ENCODE results near the gene CHST13.

Gene CHST13

DNA sequence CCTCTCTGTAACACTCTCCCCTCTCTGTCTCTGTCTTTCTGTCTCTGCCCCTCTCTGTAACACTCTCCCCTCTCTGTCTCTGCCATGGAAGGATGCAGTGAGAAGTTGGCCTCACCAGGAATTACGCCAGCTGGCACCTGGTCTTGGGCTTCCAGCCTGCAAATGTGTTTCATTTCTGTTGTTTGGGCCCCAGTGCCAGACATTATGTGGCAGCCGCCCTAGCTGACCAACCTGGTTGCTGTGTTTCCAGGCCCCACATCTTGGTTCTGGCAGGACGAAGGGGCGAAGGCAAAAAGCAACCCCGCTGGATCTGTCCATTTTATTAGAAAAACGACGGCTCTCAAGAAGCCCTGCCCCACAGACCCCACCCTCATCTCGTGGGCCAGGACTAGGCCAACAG, 43.1 kb upstream of the CHST13 start:
- TF ChIP-seq RAD21 (IDR thresholded peaks at IDR 0.05; ENCODE audit: low read depth) (no peak), EGR1 (IDR thresholded peaks at IDR 0.05) (no peak), TAF1 (IDR thresholded peaks at IDR 0.05; ENCODE audit: low read depth) (no peak), YY1 (IDR thresholded peaks at IDR 0.05; ENCODE audit: low read depth) (no peak), TEAD4 (IDR thresholded peaks at IDR 0.05) (no peak)
- TF ChIP-seq, protein P1, sequence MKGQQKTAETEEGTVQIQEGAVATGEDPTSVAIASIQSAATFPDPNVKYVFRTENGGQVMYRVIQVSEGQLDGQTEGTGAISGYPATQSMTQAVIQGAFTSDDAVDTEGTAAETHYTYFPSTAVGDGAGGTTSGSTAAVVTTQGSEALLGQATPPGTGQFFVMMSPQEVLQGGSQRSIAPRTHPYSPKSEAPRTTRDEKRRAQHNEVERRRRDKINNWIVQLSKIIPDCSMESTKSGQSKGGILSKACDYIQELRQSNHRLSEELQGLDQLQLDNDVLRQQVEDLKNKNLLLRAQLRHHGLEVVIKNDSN (IDR thresholded peaks at IDR 0.05), result no peak
- TF ChIP-seq, protein P2, sequence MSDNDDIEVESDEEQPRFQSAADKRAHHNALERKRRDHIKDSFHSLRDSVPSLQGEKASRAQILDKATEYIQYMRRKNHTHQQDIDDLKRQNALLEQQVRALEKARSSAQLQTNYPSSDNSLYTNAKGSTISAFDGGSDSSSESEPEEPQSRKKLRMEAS (IDR thresholded peaks at IDR 0.05), result no peak

DNA sequence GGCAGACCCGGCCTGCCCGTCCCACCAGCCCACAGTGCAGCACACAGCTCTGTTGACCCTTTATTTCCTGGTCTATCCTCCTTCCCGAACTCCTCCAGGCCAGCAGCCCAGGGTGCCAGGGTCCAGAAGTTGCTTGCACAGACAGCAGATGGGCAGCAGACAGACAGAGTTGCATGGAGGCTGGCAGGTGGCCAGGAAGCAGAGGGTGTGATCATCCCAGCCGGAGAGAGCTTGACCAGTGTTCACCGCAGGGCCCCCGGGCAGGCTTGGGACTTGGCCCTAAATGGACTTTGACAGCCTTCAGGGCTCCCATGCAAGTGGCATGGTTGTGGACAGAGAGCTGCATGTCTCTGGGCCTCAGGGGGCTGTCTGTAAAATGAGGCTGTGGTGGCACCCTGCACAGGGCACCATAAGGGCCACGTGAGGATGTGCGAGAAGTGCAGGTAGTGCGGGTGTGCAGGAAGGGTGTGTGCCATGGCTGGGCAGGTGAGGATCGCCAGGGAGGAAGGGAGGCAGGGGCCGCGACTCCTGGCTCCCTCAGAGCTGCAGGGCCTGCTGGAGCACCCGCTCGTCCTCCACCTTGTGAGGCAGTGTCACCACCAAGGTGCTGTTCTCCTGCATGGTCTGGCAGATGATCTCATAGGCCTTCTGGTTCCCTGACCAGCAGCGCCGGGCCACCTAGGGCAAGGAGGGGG, 42.0 kb upstream of the CHST13 start:
- TF ChIP-seq EGR1 (IDR thresholded peaks at IDR 0.05) (no peak), TAF1 (IDR thresholded peaks at IDR 0.05; ENCODE audit: low read depth) (no peak), ZBTB7A (IDR thresholded peaks at IDR 0.05; ENCODE audit: low read depth) (no peak), TCF12 (IDR thresholded peaks at IDR 0.05; ENCODE audit: low read depth) (no peak), YY1 (IDR thresholded peaks at IDR 0.05; ENCODE audit: low read depth) (no peak), CEBPB (IDR thresholded peaks at IDR 0.05) (no peak), NFIC (IDR thresholded peaks at IDR 0.05) (no peak), FOXM1 (IDR thresholded peaks at IDR 0.05; ENCODE audit: borderline replicate concordance, low read depth) (no peak), EP300 (IDR thresholded peaks at IDR 0.05; ENCODE audit: borderline replicate concordance) (no peak)
- TF ChIP-seq, protein P1 (IDR thresholded peaks at IDR 0.05), result no peak
- TF ChIP-seq, protein P2 (IDR thresholded peaks at IDR 0.05), result no peak

DNA sequence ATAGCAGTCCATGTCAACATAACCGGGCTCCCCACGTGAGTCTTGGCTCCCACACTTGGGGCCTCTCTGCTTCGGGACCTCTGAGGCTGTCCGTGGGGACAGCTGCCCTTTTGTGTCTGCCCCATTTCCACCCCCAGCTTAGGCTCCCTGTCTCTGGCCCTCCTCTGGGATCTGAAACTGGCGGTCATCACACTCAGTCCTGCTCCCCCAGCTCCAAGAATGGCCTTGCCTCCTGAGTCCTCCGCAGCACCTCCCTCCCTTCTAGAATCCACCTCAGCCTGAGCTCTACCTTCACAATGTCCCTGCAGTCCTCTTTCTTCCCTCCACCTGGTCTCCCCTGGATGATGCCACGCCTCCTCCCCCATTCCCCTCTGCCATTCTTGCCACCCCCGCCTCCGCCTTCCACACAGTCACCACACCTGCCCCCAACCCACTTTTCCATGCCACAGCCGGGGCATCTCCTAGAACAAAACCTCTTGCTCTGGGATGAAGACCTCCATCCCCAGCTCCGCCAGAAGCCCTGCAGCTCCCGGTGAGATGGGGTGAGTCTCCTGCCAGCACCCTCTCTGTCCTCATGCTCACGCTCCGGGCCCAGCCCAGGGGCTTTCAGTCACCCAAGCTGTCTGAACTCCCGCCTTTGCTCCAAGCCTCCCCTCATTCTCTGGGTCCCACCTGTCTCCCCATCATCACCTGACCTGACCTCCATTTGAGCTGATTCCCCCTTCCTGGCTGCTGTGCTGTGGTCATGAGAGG, 41.3 kb upstream of the CHST13 start:
- TF ChIP-seq NFIC (IDR thresholded peaks at IDR 0.05) (no peak), RAD21 (IDR thresholded peaks at IDR 0.05; ENCODE audit: low read depth) (no peak), YY1 (IDR thresholded peaks at IDR 0.05; ENCODE audit: low read depth) (no peak), ZBTB7A (IDR thresholded peaks at IDR 0.05; ENCODE audit: low read depth) (no peak), TCF12 (IDR thresholded peaks at IDR 0.05; ENCODE audit: low read depth) (no peak), EP300 (IDR thresholded peaks at IDR 0.05; ENCODE audit: borderline replicate concordance) (no peak)
- TF ChIP-seq, protein P1 (IDR thresholded peaks at IDR 0.05), result no peak

DNA sequence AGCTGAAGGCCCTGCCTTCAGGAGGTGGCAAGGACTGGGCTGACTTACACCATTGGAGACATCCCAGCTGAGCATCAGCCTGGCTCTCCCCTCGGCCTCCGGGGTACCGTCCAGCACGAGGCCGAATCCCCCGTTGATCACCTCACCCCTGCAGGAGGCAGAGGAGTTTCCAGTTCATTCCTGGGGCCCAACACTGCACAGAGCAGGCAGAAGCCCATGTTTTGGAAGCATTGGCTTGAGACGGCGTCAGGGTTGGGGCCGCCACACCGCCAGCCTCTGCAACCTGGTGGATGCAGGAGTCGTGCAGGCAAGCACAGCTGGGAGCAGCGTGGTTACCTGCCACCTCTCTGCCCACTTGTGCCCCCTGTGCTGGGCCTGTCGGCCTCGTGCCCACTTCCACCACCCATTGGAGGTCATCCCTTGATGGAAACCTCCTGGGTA, 40.6 kb upstream of the CHST13 start:
- no peak for TF ChIP-seq ZBTB7A (IDR thresholded peaks at IDR 0.05; ENCODE audit: low read depth)
- TF ChIP-seq, protein P2 (IDR thresholded peaks at IDR 0.05), result no peak
- no peak for TF ChIP-seq CEBPB (IDR thresholded peaks at IDR 0.05)

DNA sequence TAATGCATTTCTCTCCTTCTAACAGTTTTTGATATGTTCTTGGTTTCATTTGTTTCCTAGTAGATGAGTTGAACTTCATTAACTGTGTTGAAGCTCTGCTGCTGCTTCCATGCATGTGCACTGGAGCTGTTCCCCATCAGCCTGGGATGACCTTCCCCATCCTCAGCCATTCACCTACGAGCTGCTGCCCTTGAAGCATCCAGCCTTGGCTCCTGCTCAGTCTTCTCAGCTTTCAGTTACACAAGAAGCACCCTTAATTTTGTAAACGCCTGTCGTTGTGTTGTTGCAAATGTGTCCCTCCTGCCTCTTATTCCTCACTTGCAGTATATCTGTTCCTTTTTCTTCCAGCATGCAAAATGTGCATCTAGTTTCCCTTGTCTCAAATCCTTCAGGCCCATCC, 39.8 kb upstream of the CHST13 start:
- no peak for TF ChIP-seq CEBPB (IDR thresholded peaks at IDR 0.05)
- no peak for TF ChIP-seq ZBTB7A (IDR thresholded peaks at IDR 0.05; ENCODE audit: low read depth)
- TF ChIP-seq, protein P3, sequence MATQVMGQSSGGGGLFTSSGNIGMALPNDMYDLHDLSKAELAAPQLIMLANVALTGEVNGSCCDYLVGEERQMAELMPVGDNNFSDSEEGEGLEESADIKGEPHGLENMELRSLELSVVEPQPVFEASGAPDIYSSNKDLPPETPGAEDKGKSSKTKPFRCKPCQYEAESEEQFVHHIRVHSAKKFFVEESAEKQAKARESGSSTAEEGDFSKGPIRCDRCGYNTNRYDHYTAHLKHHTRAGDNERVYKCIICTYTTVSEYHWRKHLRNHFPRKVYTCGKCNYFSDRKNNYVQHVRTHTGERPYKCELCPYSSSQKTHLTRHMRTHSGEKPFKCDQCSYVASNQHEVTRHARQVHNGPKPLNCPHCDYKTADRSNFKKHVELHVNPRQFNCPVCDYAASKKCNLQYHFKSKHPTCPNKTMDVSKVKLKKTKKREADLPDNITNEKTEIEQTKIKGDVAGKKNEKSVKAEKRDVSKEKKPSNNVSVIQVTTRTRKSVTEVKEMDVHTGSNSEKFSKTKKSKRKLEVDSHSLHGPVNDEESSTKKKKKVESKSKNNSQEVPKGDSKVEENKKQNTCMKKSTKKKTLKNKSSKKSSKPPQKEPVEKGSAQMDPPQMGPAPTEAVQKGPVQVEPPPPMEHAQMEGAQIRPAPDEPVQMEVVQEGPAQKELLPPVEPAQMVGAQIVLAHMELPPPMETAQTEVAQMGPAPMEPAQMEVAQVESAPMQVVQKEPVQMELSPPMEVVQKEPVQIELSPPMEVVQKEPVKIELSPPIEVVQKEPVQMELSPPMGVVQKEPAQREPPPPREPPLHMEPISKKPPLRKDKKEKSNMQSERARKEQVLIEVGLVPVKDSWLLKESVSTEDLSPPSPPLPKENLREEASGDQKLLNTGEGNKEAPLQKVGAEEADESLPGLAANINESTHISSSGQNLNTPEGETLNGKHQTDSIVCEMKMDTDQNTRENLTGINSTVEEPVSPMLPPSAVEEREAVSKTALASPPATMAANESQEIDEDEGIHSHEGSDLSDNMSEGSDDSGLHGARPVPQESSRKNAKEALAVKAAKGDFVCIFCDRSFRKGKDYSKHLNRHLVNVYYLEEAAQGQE (IDR thresholded peaks at IDR 0.05; ENCODE audit: low read depth), result no peak
- TF ChIP-seq YY1 (IDR thresholded peaks at IDR 0.05; ENCODE audit: low read depth), result no peak
- TF ChIP-seq EP300 (IDR thresholded peaks at IDR 0.05; ENCODE audit: borderline replicate concordance), result no peak
- no peak for TF ChIP-seq TEAD4 (IDR thresholded peaks at IDR 0.05)
- no peak for TF ChIP-seq FOXM1 (IDR thresholded peaks at IDR 0.05; ENCODE audit: borderline replicate concordance, low read depth)
- TF ChIP-seq, protein P2 (IDR thresholded peaks at IDR 0.05), result no peak

DNA sequence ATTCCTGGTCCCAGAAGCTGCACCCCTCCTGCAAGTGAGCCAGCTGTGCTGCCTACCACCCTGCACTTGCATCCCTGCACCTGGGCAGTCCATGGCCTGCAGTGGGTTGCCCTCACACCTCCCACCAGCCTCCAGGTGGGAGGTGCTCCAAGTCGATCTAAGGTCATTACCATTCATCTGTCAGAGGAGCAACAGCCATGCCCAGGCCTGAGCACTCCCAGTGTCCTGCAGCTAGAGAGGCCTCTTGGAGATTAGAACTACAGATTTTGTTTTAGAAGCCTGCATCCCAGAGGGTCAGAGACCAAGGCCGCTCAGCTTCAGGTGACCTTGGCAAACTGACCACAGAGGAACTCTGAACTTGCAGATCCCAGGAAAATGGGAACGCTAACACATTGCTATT, 39.3 kb upstream of the CHST13 start:
- TF ChIP-seq, protein P1 (IDR thresholded peaks at IDR 0.05), result no peak
- TF ChIP-seq EGR1 (IDR thresholded peaks at IDR 0.05) (no peak), YY1 (IDR thresholded peaks at IDR 0.05; ENCODE audit: low read depth) (no peak), CREB1 (IDR thresholded peaks at IDR 0.05; ENCODE audit: low read depth) (no peak), ZBTB7A (IDR thresholded peaks at IDR 0.05; ENCODE audit: low read depth) (no peak), NFIC (IDR thresholded peaks at IDR 0.05) (no peak), TCF12 (IDR thresholded peaks at IDR 0.05; ENCODE audit: low read depth) (no peak), TAF1 (IDR thresholded peaks at IDR 0.05; ENCODE audit: low read depth) (no peak), CEBPB (IDR thresholded peaks at IDR 0.05) (no peak), TEAD4 (IDR thresholded peaks at IDR 0.05) (no peak), EP300 (IDR thresholded peaks at IDR 0.05; ENCODE audit: borderline replicate concordance) (no peak), FOXM1 (IDR thresholded peaks at IDR 0.05; ENCODE audit: borderline replicate concordance, low read depth) (no peak), RAD21 (IDR thresholded peaks at IDR 0.05; ENCODE audit: low read depth) (no peak)
- TF ChIP-seq, protein P2 (IDR thresholded peaks at IDR 0.05), result no peak
- TF ChIP-seq, protein P3 (IDR thresholded peaks at IDR 0.05; ENCODE audit: low read depth), result no peak

Data from Ishikawa (cell line).